Bronchial epithelial cell (primary cell): ENCODE results near the gene TIGAR. TPM values are rescaled to one million over a fixed set of nuclear protein-coding genes. Genes with fewer than 3 reads are reported as not detected.

Source experiments
- DNase-seq: peaks from one replicate; pipeline ENCODE4 v3.0.0-alpha.2; 2010; ENCODE audit warnings: low read depth
- FAIRE-seq: peaks from 2 replicates; lab custom pipeline; 2011; peaks lifted over from hg19 to GRCh38; lab: Jason Lieb, UNC
- H3K27me3 ChIP-seq: 2 replicates; pipeline ENCODE4 v1.5.1; 2011; ENCODE audit warnings: low read length; ENCODE audit not compliant: control insufficient read depth, insufficient read depth
- H3K36me3 ChIP-seq: 2 replicates; pipeline ENCODE4 v1.5.1; 2011; ENCODE audit warnings: low read length; ENCODE audit not compliant: control insufficient read depth, insufficient read depth
- H3K4me3 ChIP-seq: 2 replicates; pipeline ENCODE4 v1.5.1; 2011; ENCODE audit warnings: mild to moderate bottlenecking, low read depth, low read length, control low read depth
- CTCF ChIP-seq: IDR thresholded peaks from 2 replicates; pipeline ENCODE4 v1.5.1; 2011; ENCODE audit warnings: mild to moderate bottlenecking, moderate library complexity, low read length, control low read depth, inconsistent platforms; ENCODE audit not compliant: insufficient read depth, severe bottlenecking
- total RNA-seq: library from RNA; depleted of rRNA; stranded (reverse); fragments of >200 nt; gene quantifications from 2 replicates; pipeline ENCODE4 v1.2.1, GENCODE V29; 2014

The TIGAR gene
- total RNA-seq, 1 donor from 2014 or later, result 10.0 TPM

GRCh38 chr12:4289998-4290790, 30.8 kb upstream of the TIGAR start:
- FAIRE-seq, result no peak
- TF ChIP-seq CTCF, result no peak
- H3K27me3 ChIP-seq, result no peaks in the 10 kb centered on the region
- H3K36me3 ChIP-seq, result peaks cover 54% of the 10 kb centered on the region
- H3K4me3 ChIP-seq, result no peak overlapping the region
- no peak for DNase-seq

GRCh38 chr12:4292341-4293073, 28.5 kb upstream of the TIGAR start:
- FAIRE-seq, result no peak
- no peak overlapping the region for H3K4me3 ChIP-seq
- no peak for DNase-seq
- H3K27me3 ChIP-seq, result no peaks in the 10 kb centered on the region
- no peak for TF ChIP-seq CTCF
- H3K36me3 ChIP-seq, result peaks cover 44% of the 10 kb centered on the region

DNA sequence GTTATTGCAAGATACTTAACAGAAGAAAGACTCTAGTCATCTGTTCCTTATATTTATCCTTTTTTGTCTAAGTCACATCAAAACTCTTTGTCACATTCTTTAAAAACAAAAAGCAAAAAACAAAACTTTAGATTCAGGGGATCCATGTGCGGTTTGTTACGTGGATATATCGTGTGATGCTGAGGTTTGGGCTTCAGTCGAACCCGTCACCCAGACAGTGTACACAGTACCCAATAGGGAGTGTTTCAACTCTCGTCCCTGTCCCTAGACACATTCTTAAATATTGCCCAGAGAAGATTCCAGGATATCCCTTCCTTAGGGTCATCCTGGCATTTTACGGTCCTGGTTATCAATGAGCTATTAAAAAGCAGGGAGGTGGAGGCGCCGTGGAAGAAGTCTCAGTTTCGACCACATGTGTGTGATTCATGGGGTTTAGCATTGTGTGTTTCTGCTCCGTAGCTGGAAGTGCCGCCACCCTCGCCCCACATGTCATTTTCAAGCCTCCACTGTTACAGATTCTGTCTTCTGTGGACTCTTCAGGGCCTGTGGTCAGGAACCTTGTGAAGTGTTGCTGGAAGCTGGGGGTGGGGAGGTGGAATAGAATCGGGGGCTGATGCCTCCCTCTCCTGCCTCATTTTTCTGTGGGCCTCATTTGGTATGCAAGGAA, 27.6 kb upstream of the TIGAR start:
- Histone ChIP-seq H3K36me3 (peaks cover 44% of the 10 kb centered on the region), H3K27me3 (no peaks in the 10 kb centered on the region), H3K4me3 (no peak overlapping the region)
- DNase-seq, result no peak
- TF ChIP-seq CTCF, result no peak
- no peak for FAIRE-seq

DNA sequence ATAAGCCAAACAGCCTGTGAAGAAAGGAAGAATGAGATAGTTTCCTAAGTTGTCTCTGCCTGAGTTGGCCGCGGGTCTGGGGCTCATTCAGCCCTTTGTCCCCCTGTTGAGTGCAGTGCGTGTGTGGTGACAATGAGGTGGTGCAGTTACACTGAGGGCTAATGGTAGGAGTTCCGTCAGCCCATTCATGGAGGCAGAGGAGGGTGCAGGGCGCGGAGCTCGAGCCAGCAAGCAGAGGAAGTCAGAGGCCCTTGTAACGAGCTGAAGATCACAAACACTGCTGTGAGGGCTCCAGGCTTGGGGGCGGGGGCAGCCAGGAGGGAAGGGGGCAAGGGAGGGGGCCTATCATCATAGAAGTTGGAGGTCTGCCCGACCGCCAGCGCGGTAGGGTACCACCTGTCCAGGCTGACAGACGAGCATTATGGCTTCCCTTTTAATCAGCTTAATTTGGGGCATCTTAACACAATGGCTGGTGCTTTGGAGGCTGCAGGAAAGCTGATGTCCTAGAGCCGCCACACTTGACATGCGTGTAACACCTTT, 27.0 kb upstream of the TIGAR start:
- Histone ChIP-seq H3K36me3 (peaks cover 42% of the 10 kb centered on the region), H3K27me3 (no peaks in the 10 kb centered on the region), H3K4me3 (no peak overlapping the region)
- TF ChIP-seq CTCF, result no peak
- no peak for FAIRE-seq
- DNase-seq, result no peak

DNA sequence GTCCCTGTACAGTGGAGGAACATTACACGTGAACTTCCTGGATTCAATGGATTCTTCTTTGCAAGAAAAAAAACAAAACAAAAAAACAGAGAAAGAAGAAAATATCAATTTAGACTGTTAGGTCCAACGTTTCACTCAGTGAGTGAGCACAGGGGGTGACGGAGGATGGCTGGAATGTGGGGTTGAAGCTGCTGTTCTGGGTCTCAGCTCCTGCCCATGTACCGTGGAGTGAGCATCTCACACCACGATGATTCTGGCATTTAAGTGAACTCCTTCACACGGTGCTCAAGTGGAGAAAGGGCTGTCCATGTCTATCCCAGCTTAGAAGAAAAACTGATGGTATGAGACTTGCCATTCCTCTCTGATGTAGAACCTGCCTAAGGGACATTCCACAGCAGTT, 24.3 kb upstream of the TIGAR start:
- no peak overlapping the region for H3K4me3 ChIP-seq
- DNase-seq (no peak), FAIRE-seq (peak; percentile 62)
- TF ChIP-seq CTCF, result no peak
- H3K27me3 ChIP-seq, result no peaks in the 10 kb centered on the region
- H3K36me3 ChIP-seq, result peaks cover 36% of the 10 kb centered on the region
